Measurements from ENCODE around the gene ARL16.
"Not testable (repeated sequence)": the region's sequence is repeated elsewhere in the genome, so short reads cannot be mapped to it uniquely, and the experiment has no call there.

Gene ARL16

GRCh38 chr17:81695211-81695610 lies 11.6 kb upstream of the ARL16 start:
- no peak for DNase-seq (ENCODE audit: low read depth)

GRCh38 chr17:81694810-81695209 lies 11.2 kb upstream of the ARL16 start:
- DNase-seq (ENCODE audit: low read depth): no peak

- DNase-seq (ENCODE audit: low read depth): no peak
Observed at GRCh38 chr17:81693509-81694210, 10.1 kb upstream of the ARL16 start.

- DNase-seq (ENCODE audit: low read depth): no peak
Observed at GRCh38 chr17:81691608-81692007, 8.0 kb upstream of the ARL16 start.

DNA sequence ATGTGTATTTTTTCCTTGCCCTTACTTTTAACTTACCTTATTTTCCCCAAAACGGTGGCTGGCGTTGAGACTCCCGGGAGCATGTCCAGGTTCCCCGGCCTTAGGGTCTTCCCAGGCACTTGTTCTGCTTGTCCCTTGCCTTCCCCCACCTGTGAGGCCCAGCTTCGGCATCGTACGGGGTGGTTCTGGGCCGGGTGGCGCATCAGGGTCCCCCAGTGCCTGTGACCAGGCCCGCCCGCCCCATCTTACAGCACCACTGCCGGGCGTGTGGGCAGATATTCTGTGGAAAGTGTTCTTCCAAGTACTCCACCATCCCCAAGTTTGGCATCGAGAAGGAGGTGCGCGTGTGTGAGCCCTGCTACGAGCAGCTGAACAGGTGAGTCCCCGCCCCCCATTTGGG lies 7.6 kb upstream of the ARL16 start:
- no peak for DNase-seq (ENCODE audit: low read depth)

DNA sequence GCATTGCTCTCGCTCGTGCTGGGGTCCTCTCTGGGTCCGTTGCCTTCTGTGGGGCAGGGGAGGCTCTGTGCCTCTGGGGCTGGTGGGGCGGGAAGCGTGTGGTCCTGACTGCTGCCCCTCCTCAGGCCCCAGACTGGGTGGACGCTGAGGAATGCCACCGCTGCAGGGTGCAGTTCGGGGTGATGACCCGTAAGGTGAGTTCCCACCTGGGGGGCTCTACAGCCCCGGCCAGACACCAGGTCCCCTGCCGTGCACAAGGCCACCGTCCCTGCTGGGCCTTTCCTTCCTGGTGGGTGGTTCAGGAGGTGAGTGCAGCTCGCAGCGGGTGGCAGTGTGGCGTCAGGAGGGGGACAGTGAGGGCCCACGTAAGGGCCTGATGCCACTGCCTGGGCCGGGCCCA lies 7.0 kb upstream of the ARL16 start:
- no peak for DNase-seq (ENCODE audit: low read depth)

GRCh38 chr17:81690066-81690465 lies 6.5 kb upstream of the ARL16 start:
- no peak for DNase-seq (ENCODE audit: low read depth)

GRCh38 chr17:81688616-81689015 lies 5.0 kb upstream of the ARL16 start:
- DNase-seq (ENCODE audit: low read depth): no peak

- DNase-seq (ENCODE audit: low read depth): no peak
Observed at GRCh38 chr17:81687770-81688541, 4.4 kb upstream of the ARL16 start.

DNA sequence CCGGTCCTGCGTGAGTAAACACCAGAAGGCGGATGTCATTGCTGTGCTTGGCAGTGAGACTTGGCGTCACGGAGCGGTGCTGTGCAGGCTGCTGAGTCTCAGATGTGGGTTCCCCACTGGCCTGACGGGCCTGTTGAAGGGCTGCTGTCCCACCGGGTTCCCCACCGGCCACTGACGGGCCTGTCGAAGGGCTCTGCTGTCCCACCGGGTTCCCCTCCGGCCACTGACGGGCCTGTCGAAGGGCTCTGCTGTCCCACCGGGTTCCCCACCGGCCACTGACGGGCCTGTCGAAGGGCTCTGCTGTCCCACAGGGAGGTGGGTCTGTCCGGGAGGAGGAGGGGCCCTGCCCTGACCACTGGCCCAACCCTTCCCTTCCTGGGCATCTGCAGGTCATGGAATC lies 3.0 kb upstream of the ARL16 start:
- DNase-seq (ENCODE audit: low read depth): no peak

DNA sequence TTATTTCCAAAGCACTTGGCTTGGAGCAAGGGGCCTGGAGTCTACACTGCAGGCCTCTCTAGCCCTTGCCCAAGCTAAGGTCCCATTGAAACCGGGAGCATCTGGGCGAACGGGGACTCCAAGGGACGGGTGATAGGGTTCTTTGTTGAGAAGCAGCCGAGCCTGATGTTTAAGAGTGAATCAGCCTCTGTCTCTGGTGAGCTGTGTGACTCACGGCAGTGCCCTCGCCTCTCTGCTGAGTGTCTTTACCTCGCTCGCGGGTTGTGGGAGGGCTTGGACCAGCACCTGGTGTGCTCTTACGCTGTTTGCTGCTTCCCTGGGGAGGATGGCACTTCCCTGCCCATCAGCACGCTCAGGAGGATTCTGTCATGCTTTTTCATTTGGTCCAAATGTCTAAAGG lies 1.5 kb upstream of the ARL16 start:
- DNase-seq (ENCODE audit: low read depth): no peak

DNA sequence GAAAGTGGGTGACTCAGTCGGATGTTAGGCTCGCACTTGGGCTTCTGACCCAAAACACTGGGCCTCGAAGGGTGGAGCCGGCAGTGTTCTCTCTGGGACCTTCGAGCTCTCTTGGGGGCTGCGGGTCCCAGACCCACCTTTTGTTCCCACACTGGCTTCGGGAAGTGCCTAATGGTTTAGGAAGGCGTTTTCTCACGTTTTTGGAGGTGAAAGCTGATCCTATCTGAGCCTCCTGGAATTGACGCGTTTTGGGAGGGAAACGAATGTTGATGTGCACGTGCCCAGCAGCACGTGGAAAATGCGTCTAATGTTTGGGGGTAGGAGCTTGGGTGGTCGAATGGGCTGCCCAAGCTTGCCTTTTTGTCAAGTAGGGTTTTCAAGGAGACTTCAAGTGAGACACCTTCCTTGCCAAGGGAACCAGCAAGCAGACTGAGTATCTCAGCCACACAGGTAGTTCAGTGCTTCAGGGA lies 880 bp upstream of the ARL16 start:
- peak; percentile 83 for DNase-seq (ENCODE audit: low read depth)

DNA sequence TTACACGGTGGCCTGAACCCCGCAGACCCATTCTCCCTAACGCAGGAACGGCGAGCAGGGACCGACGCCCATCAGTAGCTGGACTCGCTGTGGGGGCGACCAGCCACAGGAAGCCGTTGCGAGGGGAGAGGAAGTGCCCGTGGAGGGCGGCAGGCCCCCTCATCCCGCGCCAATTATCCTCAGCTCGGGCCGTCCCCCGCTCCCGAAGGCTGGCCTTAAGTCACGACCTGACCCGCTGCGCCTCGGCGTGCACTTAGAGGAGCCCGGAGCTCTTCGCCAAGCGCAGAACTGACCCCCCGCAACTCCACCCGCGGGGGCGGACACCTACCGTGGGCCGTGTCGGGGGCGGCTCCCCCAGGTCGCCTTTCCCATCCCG lies 401 bp downstream of the ARL16 start:
- DNase-seq (ENCODE audit: low read depth): no peak

DNA sequence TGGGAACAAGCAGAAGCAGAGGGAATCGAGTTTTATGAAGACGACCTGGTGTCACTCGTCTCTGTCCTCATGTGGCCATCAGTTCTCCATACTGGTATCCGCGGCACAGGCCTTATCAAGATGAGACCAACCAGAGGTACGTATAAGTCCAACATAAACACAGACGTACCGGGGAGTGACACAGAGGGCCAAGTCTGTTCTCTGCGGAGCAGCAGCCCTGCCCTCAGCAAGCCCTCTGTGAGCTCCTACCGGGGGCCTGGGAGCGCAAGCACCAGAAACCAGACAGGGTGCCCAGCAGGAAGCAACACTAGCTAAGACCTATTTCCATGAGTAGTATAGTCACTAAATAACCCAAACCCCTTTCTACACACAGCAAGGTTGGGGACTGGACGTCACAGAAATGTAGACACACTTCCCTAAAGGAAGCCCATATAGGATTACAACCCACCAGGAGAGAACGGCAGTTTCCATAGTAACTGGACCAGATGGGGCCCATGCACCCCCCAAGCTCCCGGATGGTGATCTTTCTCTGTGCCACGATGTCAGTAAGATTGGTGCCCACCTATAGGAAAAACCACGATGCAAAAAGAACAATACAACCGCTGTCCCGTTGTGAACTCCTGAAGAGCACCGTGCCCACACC lies 911 bp downstream of the ARL16 start:
- DNase-seq (ENCODE audit: low read depth): no peak

DNA sequence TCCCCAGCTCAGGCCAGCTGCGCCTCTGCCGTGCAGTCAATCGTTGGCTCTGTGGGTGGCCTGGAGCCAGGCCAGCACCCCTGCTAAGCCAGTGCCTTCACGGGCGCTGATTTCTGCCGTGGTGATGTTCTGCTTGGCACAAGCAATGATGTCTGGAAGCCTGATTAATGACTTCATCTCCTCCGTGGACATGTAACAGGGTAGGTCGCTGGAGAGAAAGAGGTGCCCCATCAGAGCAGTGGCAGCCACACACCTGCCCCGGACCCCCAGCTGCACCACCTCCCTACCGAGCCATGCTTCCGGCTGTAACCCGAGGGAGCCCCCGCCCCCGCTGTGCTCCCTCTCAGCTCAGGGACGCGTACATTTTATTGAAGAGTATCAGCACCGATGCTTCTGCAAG lies 1.9 kb downstream of the ARL16 start:
- DNase-seq (ENCODE audit: low read depth): no peak

DNA sequence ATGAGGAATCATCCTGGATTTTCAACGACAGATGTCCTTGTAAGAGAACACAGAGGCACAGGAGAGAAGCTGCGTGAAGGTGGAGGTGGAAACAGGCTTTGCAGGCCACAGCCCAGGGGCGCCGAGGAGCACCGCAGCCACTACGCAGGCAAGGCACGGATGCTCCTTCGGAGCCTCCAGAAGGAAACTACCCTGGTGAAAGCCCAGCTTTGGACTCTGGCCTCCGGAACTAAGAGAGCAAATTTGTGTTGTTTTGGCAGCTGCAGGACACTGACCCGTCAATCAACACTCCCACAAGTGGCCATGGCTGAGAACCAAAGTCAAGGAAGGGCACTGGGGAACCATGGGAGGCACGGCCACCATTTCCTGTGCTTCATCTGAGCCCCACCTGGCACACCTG lies 3.4 kb downstream of the ARL16 start:
- DNase-seq (ENCODE audit: low read depth): no peak

- DNase-seq (ENCODE audit: low read depth): no peak
Observed at GRCh38 chr17:81676906-81677305, 6.7 kb downstream of the ARL16 start.

GRCh38 chr17:81675515-81676221 lies 7.9 kb downstream of the ARL16 start:
- not testable (repeated sequence) for DNase-seq (ENCODE audit: low read depth)

- DNase-seq (ENCODE audit: low read depth): no peak
Observed at GRCh38 chr17:81673561-81674258, 9.9 kb downstream of the ARL16 start.

GRCh38 chr17:81672954-81673353 lies 10.6 kb downstream of the ARL16 start:
- no peak for DNase-seq (ENCODE audit: low read depth)

DNA sequence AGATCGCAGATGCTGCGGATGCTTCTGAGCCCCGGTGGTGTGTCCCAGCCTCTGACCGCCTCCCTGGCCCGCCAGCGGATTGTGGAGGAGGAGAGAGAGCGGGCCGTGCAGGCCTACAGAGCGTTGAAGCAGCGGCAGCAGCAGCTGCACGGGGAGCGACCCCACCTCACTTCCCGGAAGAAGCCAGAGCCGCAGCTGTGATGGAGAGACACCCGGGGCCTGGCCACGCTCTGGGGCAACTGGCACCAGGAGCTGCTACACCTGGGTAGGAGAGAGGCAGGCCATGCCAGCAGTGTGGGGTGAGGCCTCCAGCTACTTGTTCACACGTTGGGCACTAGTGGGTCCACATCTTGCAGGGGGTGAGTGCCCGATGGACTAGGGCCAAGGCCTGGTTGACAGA lies 11.1 kb downstream of the ARL16 start:
- DNase-seq (ENCODE audit: low read depth): no peak

DNA sequence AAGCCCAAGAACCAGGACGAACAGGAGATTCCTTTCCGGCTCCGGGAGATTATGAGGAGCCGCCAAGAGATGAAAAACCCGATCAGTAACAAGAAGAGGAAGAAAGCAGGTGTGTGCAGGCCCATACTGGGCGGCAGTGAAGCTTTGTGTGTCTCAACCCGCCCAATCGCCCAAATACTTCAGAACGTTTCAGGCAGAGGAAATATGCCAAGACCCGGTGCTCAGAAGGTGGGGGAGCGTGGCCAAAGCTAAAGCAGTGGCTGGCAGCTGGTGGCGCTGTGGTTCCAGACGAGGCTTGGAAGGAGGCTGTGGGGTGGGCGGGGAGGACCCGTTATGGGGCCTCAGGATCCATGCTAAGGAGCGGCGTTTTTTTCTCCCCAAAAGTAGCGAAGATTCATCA lies 15.8 kb downstream of the ARL16 start:
- no peak for DNase-seq (ENCODE audit: low read depth)

Measured in stromal cell of bone marrow (primary cell).